K562 (cell line): ENCODE data around the gene PDZK1IP1. TPM values are rescaled to one million over a fixed set of nuclear protein-coding genes. Genes with fewer than 3 reads are reported as not detected.

Source experiments
- CC2D1A ChIP-seq: fragments of 450-650 bp; IDR thresholded peaks from 2 replicates; pipeline ENCODE4 v1.6.1; 2017; ENCODE audit warnings: mild to moderate bottlenecking
- CHD4 ChIP-seq: fragments of 200-600 bp; sonication (generic); IDR thresholded peaks from 3 replicates; pipeline ENCODE4 v1.6.1; 2012; ENCODE audit warnings: low read depth, mild to moderate bottlenecking, mixed read lengths, low read length, inconsistent platforms; ENCODE audit not compliant: insufficient read depth, insufficient replicate concordance, poor library complexity, severe bottlenecking
- DLX4 ChIP-seq: fragments of 250-450 bp; sonication (Bioruptor Pico); IDR thresholded peaks from 2 replicates; pipeline ENCODE4 v1.6.1; 2021; ENCODE audit warnings: mild to moderate bottlenecking
- HDAC8 ChIP-seq: fragments of 450-650 bp; IDR thresholded peaks from 2 replicates; pipeline ENCODE4 v1.6.1; 2016; ENCODE audit warnings: mild to moderate bottlenecking, missing genetic modification characterization, moderate library complexity, missing compliant biosample characterization
- HIVEP1 ChIP-seq: fragments of 250-450 bp; sonication (Bioruptor Pico); IDR thresholded peaks from 2 replicates; pipeline ENCODE4 v1.4.0; 2020; ENCODE audit warnings: mild to moderate bottlenecking
- MAZ ChIP-seq, 2 experiments: fragments of 450-650 bp in 1 of 2; sonication (generic) in 1 of 2; formaldehyde crosslinking; IDR thresholded peaks in 1 of 2; conservative IDR thresholded peaks in 1 of 2; 2 replicates each; pipeline versions ENCODE4 v1.4.0 to v1.5.0; 2020; ENCODE audit warnings: mild to moderate bottlenecking in 1 of 2, missing genetic modification reagents in 1 of 2
- MCM3 ChIP-seq: fragments of 450-650 bp; IDR thresholded peaks from 2 replicates; pipeline ENCODE4 v1.6.1; 2016
- MECOM ChIP-seq: fragments of 250-450 bp; sonication (Bioruptor Pico); IDR thresholded peaks from 2 replicates; pipeline ENCODE4 v1.8.0; 2022; ENCODE audit warnings: inconsistent platforms
- MED1 ChIP-seq: sonication (generic); formaldehyde crosslinking; IDR thresholded peaks from 2 replicates; pipeline ENCODE4 v1.8.1; 2023; ENCODE audit warnings: missing genetic modification reagents, borderline replicate concordance
- NUFIP1 ChIP-seq: fragments of 450-650 bp; IDR thresholded peaks from 2 replicates; pipeline ENCODE4 v1.6.1; 2018; ENCODE audit not compliant: partially characterized antibody
- PCBP1 ChIP-seq: fragments of 200-400 bp; formaldehyde crosslinking; IDR thresholded peaks from 2 replicates; pipeline ENCODE4 v1.6.1; 2018; ENCODE audit warnings: mild to moderate bottlenecking, low read depth, low read length; ENCODE audit not compliant: poor library complexity, severe bottlenecking
- PYGO2 ChIP-seq: fragments of 450-650 bp; IDR thresholded peaks from 2 replicates; pipeline ENCODE4 v1.6.1; 2016; ENCODE audit warnings: mild to moderate bottlenecking, missing genetic modification characterization, moderate library complexity, missing compliant biosample characterization
- RBM15 ChIP-seq: fragments of 200-400 bp; formaldehyde crosslinking; IDR thresholded peaks from 2 replicates; pipeline ENCODE4 v1.6.1; 2018; ENCODE audit warnings: mild to moderate bottlenecking, low read length, moderate library complexity; ENCODE audit not compliant: insufficient read depth
- TAF7 ChIP-seq: fragments of 450-650 bp; IDR thresholded peaks from 2 replicates; pipeline ENCODE4 v1.6.1; 2016; ENCODE audit warnings: missing genetic modification characterization, missing compliant biosample characterization
- TRIM25 ChIP-seq: fragments of 450-650 bp; IDR thresholded peaks from 2 replicates; pipeline ENCODE4 v1.7.0; 2016; ENCODE audit warnings: borderline replicate concordance
- YY1 ChIP-seq, 3 experiments: IDR thresholded peaks; 2 replicates each; pipeline ENCODE4 v1.6.1; 2011; ENCODE audit warnings: low read length in 2 of 3, mild to moderate bottlenecking in 2 of 3, moderate library complexity in 2 of 3, borderline replicate concordance in 1 of 3, control low read depth in 1 of 3, low read depth in 1 of 3; ENCODE audit not compliant: insufficient read depth in 3 of 3, insufficient replicate concordance in 2 of 3, control insufficient read depth in 1 of 3, insufficient read length in 1 of 3; ENCODE audit errors: extremely low read depth in 1 of 3
- ZNF3 ChIP-seq: fragments of 250-450 bp; sonication (Bioruptor Pico); IDR thresholded peaks from 2 replicates; pipeline ENCODE4 v1.5.0; 2021; ENCODE audit warnings: mild to moderate bottlenecking, moderate library complexity
- ZNF778 ChIP-seq: fragments of 450-650 bp; formaldehyde crosslinking; IDR thresholded peaks from 2 replicates; pipeline ENCODE4 v1.4.0; 2020; ENCODE audit warnings: mild to moderate bottlenecking, moderate library complexity
- ZNF830 ChIP-seq: fragments of 250-450 bp; sonication (Bioruptor Pico); IDR thresholded peaks from 2 replicates; pipeline ENCODE4 v1.5.0; 2021; ENCODE audit warnings: mild to moderate bottlenecking
- polyA plus RNA-seq, 8 experiments: library from polyadenylated mRNA; depleted of rRNA in 4 of 8; stranded (reverse) in 5 of 8; unstranded in 3 of 8; fragments of >200 nt; fragmentation: Nextera tagmentation in 2 of 8; fragmentation: Illumina TruSeq in 1 of 8; extraction: Ambion mirVana in 2 of 8; extraction: Trizol in 1 of 8; gene quantifications; 2 replicates each; pipeline versions ENCODE4 v1.2.1 to v1.2.3, GENCODE V29; 2011 to 2014; ENCODE audit warnings: inconsistent platforms in 1 of 8, missing spikeins in 1 of 8
- total RNA-seq, 7 experiments: library from RNA; depleted of rRNA in 6 of 7; stranded (reverse); fragments of >200 nt in 6 of 7; fragmentation: Illumina TruSeq in 2 of 7; extraction: Trizol in 2 of 7; gene quantifications; 2 replicates each; pipeline versions ENCODE4 v1.2.1 to v1.2.3, GENCODE V29; 2011 to 2021; ENCODE audit warnings: low replicate concordance in 1 of 7
- TF ChIP-seq, protein P1 (sequence below): fragments of 150-350 bp; conservative IDR thresholded peaks from 2 replicates; pipeline ENCODE4 v1.6.1; 2014; ENCODE audit warnings: low read length

The PDZK1IP1 gene
- total and polyA plus RNA-seq, 9 of the 15 experiments (the other 6 are each of a cell fraction or from before 2014, with no cell fraction given) = 0.17 to 0.68 (median 0.53) TPM; not detected in 2

DNA sequence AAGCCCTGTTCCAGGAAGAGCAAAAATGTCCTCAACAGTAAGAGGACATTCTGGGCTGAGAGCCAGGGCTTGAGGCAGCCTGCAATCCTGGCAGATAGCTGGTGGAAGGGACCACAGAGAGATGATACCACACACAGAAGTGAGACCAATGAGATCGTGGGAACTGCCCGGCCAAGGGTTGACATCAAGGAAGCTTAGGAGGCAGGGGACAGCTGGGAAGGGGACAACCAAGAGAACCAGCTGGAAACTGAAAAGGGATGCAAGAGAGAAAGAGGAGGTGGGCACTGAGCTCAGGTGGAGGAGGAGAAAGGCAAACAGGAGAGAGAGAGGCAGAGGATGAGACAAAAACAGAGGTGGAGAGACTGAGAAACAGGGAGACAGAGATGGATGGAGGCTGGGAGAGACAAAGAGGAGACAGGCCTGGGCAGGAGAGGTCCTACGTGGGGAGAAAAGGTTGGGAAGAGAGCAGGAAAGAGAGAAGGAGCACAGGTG, 9.2 kb downstream of the PDZK1IP1 start (continued):
- TF ChIP-seq YY1 (IDR thresholded peaks at IDR 0.05; ENCODE audit: borderline replicate concordance in 1 of 3, control insufficient read depth in 1 of 3, extremely low read depth in 1 of 3, insufficient read depth in 3 of 3, insufficient read length in 1 of 3, insufficient replicate concordance in 2 of 3, low read depth in 1 of 3, low read length in 2 of 3) (peak in 1 of 3 experiments; percentile 18), MECOM (CRISPR knock-in tag) (peak; percentile 48; the same call in 1 of the 2 replicates), ZNF3 (no peak), TAF7 (tag) (no peak; the same call in 1 of the 2 replicates), TRIM25 (0 out of 2 replicates have a peak, but pooled peaks have one; percentile 59), ZNF778 (CRISPR knock-in tag) (no peak), MED1 (CRISPR knock-in tag) (no peak), DLX4 (CRISPR knock-in tag) (no peak), CC2D1A (no peak), RBM15 (no peak), CHD4 (no peak), HDAC8 (tag) (no peak), ZNF830 (CRISPR knock-in tag) (no peak), PCBP1 (no peak), NUFIP1 (no peak), MAZ (CRISPR knock-in tag; conservative IDR thresholded peaks at IDR 0.05 in 1 of 2, IDR thresholded peaks at IDR 0.05 in 1 of 2) (no peak), PYGO2 (tag) (no peak), HIVEP1 (CRISPR knock-in tag) (no peak), MCM3 (no peak)
- TF ChIP-seq, protein P1, sequence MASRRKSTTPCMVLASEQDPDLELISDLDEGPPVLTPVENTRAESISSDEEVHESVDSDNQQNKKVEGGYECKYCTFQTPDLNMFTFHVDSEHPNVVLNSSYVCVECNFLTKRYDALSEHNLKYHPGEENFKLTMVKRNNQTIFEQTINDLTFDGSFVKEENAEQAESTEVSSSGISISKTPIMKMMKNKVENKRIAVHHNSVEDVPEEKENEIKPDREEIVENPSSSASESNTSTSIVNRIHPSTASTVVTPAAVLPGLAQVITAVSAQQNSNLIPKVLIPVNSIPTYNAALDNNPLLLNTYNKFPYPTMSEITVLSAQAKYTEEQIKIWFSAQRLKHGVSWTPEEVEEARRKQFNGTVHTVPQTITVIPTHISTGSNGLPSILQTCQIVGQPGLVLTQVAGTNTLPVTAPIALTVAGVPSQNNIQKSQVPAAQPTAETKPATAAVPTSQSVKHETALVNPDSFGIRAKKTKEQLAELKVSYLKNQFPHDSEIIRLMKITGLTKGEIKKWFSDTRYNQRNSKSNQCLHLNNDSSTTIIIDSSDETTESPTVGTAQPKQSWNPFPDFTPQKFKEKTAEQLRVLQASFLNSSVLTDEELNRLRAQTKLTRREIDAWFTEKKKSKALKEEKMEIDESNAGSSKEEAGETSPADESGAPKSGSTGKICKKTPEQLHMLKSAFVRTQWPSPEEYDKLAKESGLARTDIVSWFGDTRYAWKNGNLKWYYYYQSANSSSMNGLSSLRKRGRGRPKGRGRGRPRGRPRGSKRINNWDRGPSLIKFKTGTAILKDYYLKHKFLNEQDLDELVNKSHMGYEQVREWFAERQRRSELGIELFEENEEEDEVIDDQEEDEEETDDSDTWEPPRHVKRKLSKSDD = no peak
